Dermis blood vessel endothelial cell (primary cell): ENCODE data around the gene C1QTNF3. TPM values are rescaled to one million over a fixed set of nuclear protein-coding genes. Genes with fewer than 3 reads are reported as not detected.

Experiments used
- DNase-seq: peaks from one replicate; pipeline ENCODE4 v3.0.0; 2010
- total RNA-seq: library from RNA; depleted of rRNA; stranded (reverse); fragments of >200 nt; gene quantifications from 2 replicates; pipeline ENCODE4 v1.2.3, GENCODE V29; 2014

Gene C1QTNF3
- total RNA-seq, 1 donor from 2014 or later: under 0.01 TPM

- DNase-seq: no peak
Observed at GRCh38 chr5:33995865-33996264, 47.1 kb downstream of the C1QTNF3 start.

- no peak for DNase-seq
Observed at GRCh38 chr5:33994845-33995244, 48.2 kb downstream of the C1QTNF3 start.

GRCh38 chr5:33992864-33993263 lies 50.1 kb downstream of the C1QTNF3 start:
- DNase-seq: no peak

- no peak for DNase-seq
Observed at GRCh38 chr5:33985447-33985846, 57.6 kb downstream of the C1QTNF3 start.

- DNase-seq: no peak
Observed at GRCh38 chr5:33984671-33985124, 58.3 kb downstream of the C1QTNF3 start, which contains the start of gene SLC45A2. Gene SLC45A2, minus strand, starts transcription at chr5:33984693. Its CDS starts 110 bp downstream, at chr5:33984583.

GRCh38 chr5:33984178-33984577 lies 58.8 kb downstream of the C1QTNF3 start:
- DNase-seq: no peak

GRCh38 chr5:33981408-33982162 lies 61.4 kb downstream of the C1QTNF3 start:
- DNase-seq: no peak

- DNase-seq: no peak
Observed at GRCh38 chr5:33980030-33980429, 63.0 kb downstream of the C1QTNF3 start.

- no peak for DNase-seq
Observed at GRCh38 chr5:33978306-33978705, 64.7 kb downstream of the C1QTNF3 start.

GRCh38 chr5:33976307-33976706 lies 66.7 kb downstream of the C1QTNF3 start:
- DNase-seq: no peak

GRCh38 chr5:33975852-33976251 lies 67.2 kb downstream of the C1QTNF3 start:
- DNase-seq: no peak

- DNase-seq: no peak
Observed at GRCh38 chr5:33973271-33973670, 69.7 kb downstream of the C1QTNF3 start.

- DNase-seq: peak; percentile 55
Observed at GRCh38 chr5:33969572-33970452, 73.2 kb downstream of the C1QTNF3 start.

- DNase-seq: no peak
Observed at GRCh38 chr5:33968211-33969005, 74.6 kb downstream of the C1QTNF3 start.

Other genes starting within 250 kb of the C1QTNF3 start
- gene ADAMTS12, start 151.2 kb downstream of the C1QTNF3 start, total RNA-seq: 1.0 and 2.3 TPM in 2 replicates
- not detected in 2 replicates for gene RXFP3, start 106.8 kb downstream of the C1QTNF3 start, total RNA-seq
- gene SLC45A2, start 58.5 kb downstream of the C1QTNF3 start, total RNA-seq: 0.09 TPM in 1 of 2 replicates, not detected in the other
- gene AMACR, start 35.2 kb downstream of the C1QTNF3 start, total RNA-seq: 18.9 and 21.7 TPM in 2 replicates